PC-9 (cell line): ENCODE data around the gene ESPN. TPM values are rescaled to one million over a fixed set of nuclear protein-coding genes. Genes with fewer than 3 reads are reported as not detected.
"Not testable (repeated sequence)": the region's sequence is repeated elsewhere in the genome, so short reads cannot be mapped to it uniquely, and the experiment has no call there.

Experiments
- BruUV-seq: library from RNA; stranded (reverse); fragments of 400-500 nt; replicated peaks from 2 replicates; lab custom pipeline; 2021; lab: Mats Ljungman, UMichigan
- CTCF ChIA-PET: fragments of 300-600 bp; sonication (Branson Sonifier 250); formaldehyde crosslinking; loops from one replicate; lab custom pipeline; 2022; ENCODE audit warnings: antibody characterized with exemption; lab: Charles Lee
- POLR2A ChIA-PET: fragments of 300-600 bp; sonication (Branson Sonifier 250); formaldehyde crosslinking; loops from one replicate; lab custom pipeline; 2022; ENCODE audit warnings: antibody characterized with exemption; ENCODE audit not compliant: unreplicated experiment; lab: Charles Lee
- DNase-seq, 2 experiments: peaks; one replicate each; pipeline versions ENCODE4 v3.0.0 to v3.0.0-alpha.2; 2015 to 2022; ENCODE audit warnings: mixed read lengths in 1 of 2
- H2AFZ ChIP-seq: fragments of 200-600 bp; sonication (generic); 2 replicates; pipeline ENCODE4 v1.8.1; 2017; ENCODE audit warnings: antibody characterized with exemption
- H3F3A ChIP-seq: fragments of 200-600 bp; sonication (generic); 2 replicates; pipeline ENCODE4 v1.8.1; 2017; ENCODE audit warnings: antibody characterized with exemption, mild to moderate bottlenecking, low read depth; ENCODE audit not compliant: insufficient read depth
- H3K27ac ChIP-seq: fragments of 200-600 bp; sonication (generic); 2 replicates; pipeline ENCODE4 v1.6.1; 2016; ENCODE audit warnings: mixed run types
- H3K27me3 ChIP-seq: fragments of 200-600 bp; sonication (generic); 2 replicates; pipeline ENCODE4 v1.6.1; 2016; ENCODE audit warnings: low read depth, mixed run types; ENCODE audit not compliant: insufficient read depth
- H3K36me3 ChIP-seq: fragments of 200-600 bp; sonication (generic); 2 replicates; pipeline ENCODE4 v1.6.1; 2016; ENCODE audit warnings: low read depth, mixed run types
- H3K4me1 ChIP-seq: fragments of 200-600 bp; sonication (generic); replicated peaks from 2 replicates; pipeline ENCODE4 v1.6.1; 2016; ENCODE audit warnings: mixed run types; ENCODE audit not compliant: insufficient read depth
- H3K4me2 ChIP-seq: fragments of 200-600 bp; sonication (generic); 2 replicates; pipeline ENCODE4 v1.6.1; 2017; ENCODE audit warnings: mixed run types
- H3K4me3 ChIP-seq: fragments of 200-600 bp; sonication (generic); 2 replicates; pipeline ENCODE4 v1.6.1; 2016; ENCODE audit warnings: mixed run types
- H3K79me2 ChIP-seq: fragments of 200-600 bp; sonication (generic); 2 replicates; pipeline ENCODE4 v1.6.1; 2017; ENCODE audit warnings: low read depth, mixed run types
- H3K9me2 ChIP-seq: fragments of 200-600 bp; sonication (generic); 2 replicates; pipeline ENCODE4 v1.8.1; 2017; ENCODE audit warnings: mild to moderate bottlenecking; ENCODE audit not compliant: insufficient read depth
- H3K9me3 ChIP-seq: fragments of 200-600 bp; sonication (generic); 2 replicates; pipeline ENCODE4 v1.8.1; 2016; ENCODE audit warnings: low read depth; ENCODE audit not compliant: insufficient read depth
- H4K20me1 ChIP-seq: fragments of 200-600 bp; sonication (generic); 2 replicates; pipeline ENCODE4 v1.8.1; 2017; ENCODE audit not compliant: insufficient read depth
- CTCF ChIP-seq: fragments of 200-600 bp; sonication (generic); conservative IDR thresholded peaks from 2 replicates; pipeline ENCODE4 v1.6.1; 2017; ENCODE audit warnings: mixed run types, antibody characterized with exemption, mild to moderate bottlenecking, moderate library complexity
- EZH2 ChIP-seq: fragments of 200-600 bp; sonication (generic); IDR thresholded peaks from 2 replicates; pipeline ENCODE4 v1.8.0; 2017; ENCODE audit warnings: antibody characterized with exemption, low read depth
- intact Hi-C: fragments of 100-400 bp; cut with micrococcal nuclease; formaldehyde crosslinking; loops from one replicate; pipeline ENCODE4 v1.10.0; 2022; ENCODE audit not compliant: unreplicated experiment
- total RNA-seq: library from RNA; stranded (reverse); gene quantifications from 2 replicates; pipeline ENCODE4 v1.2.3, GENCODE V29; 2021

ESPN gene
- total RNA-seq, 1 experiment from 2014 or later = 18.6 TPM

GRCh38 chr1:6450005-6450450 lies 25.5 kb downstream of the ESPN start:
- intact Hi-C loops = no loop called here
- DNase-seq = no peak
- H3K4me2 ChIP-seq = no peak overlapping the region
- no peak overlapping the region for H2AFZ ChIP-seq
- no peaks in the 10 kb centered on the region for H3K9me3 ChIP-seq
- TF ChIP-seq CTCF (no peak), EZH2 (no peak)
- no peaks in the 10 kb centered on the region for H4K20me1 ChIP-seq
- H3K36me3 ChIP-seq = no peaks in the 10 kb centered on the region
- ChIA-PET CTCF (interaction anchor here (0.5 to 0.6 kb wide), 2 partner anchors 36 to 67 kb away, joined by 4 to 6 read pairs; no protein-coding TSS in a partner anchor), POLR2A (no interaction called here)
- H3K4me1 ChIP-seq = no peaks in the 10 kb centered on the region
- no peaks in the 10 kb centered on the region for H3K9me2 ChIP-seq
- no peak overlapping the region for H3K4me3 ChIP-seq
- H3K27ac ChIP-seq = no peak overlapping the region
- no peaks in the 10 kb centered on the region for H3K79me2 ChIP-seq
- no peaks in the 10 kb centered on the region for H3K27me3 ChIP-seq
- no peaks in the 10 kb centered on the region for H3F3A ChIP-seq
- BruUV-seq = no TSS peak

- H3K9me3 ChIP-seq, H3F3A ChIP-seq, H3K4me1 ChIP-seq, POLR2A ChIA-PET, H2AFZ ChIP-seq, H4K20me1 ChIP-seq, intact Hi-C loops, H3K36me3 ChIP-seq, DNase-seq, H3K79me2 ChIP-seq, BruUV-seq, H3K27ac ChIP-seq, H3K4me3 ChIP-seq, H3K4me2 ChIP-seq, H3K27me3 ChIP-seq, H3K9me2 ChIP-seq: not testable (repeated sequence)
- CTCF ChIA-PET = interaction anchor here (0.5 to 0.6 kb wide), 2 partner anchors 13 to 68 kb away, joined by 3 to 4 read pairs; no protein-coding TSS in a partner anchor
Observed at GRCh38 chr1:6450486-6450885, 25.9 kb downstream of the ESPN start.

GRCh38 chr1:6450943-6451373 lies 26.4 kb downstream of the ESPN start:
- no TSS peak for BruUV-seq
- DNase-seq = no peak
- intact Hi-C loops = no loop called here
- Histone ChIP-seq H2AFZ (no peak overlapping the region), H3K4me3 (no peak overlapping the region), H3K27ac (no peak overlapping the region), H3K4me1 (no peaks in the 10 kb centered on the region), H3K9me3 (no peaks in the 10 kb centered on the region), H3F3A (no peaks in the 10 kb centered on the region), H3K36me3 (no peaks in the 10 kb centered on the region), H3K27me3 (no peaks in the 10 kb centered on the region), H3K4me2 (no peak overlapping the region), H3K79me2 (no peaks in the 10 kb centered on the region), H3K9me2 (no peaks in the 10 kb centered on the region), H4K20me1 (no peaks in the 10 kb centered on the region)
- CTCF ChIA-PET = interaction anchor here (0.6 kb wide), 1 partner anchor 13 kb away, joined by 3 read pairs; no protein-coding TSS in a partner anchor
- POLR2A ChIA-PET = no interaction called here
- TF ChIP-seq EZH2 (no peak), CTCF (no peak)

- H3K4me2 ChIP-seq, H3F3A ChIP-seq, H3K4me1 ChIP-seq, H2AFZ ChIP-seq, BruUV-seq, DNase-seq, H3K27me3 ChIP-seq, CTCF ChIA-PET, H3K27ac ChIP-seq, intact Hi-C loops, H3K9me2 ChIP-seq, H3K9me3 ChIP-seq, H3K79me2 ChIP-seq, H3K36me3 ChIP-seq, POLR2A ChIA-PET, H3K4me3 ChIP-seq, H4K20me1 ChIP-seq: not testable (repeated sequence)
Observed at GRCh38 chr1:6453895-6454855, 29.6 kb downstream of the ESPN start.
